CD4-positive, alpha-beta T cell (primary cell): ENCODE results near the gene HDHD2. TPM values are rescaled to one million over a fixed set of nuclear protein-coding genes. Genes with fewer than 3 reads are reported as not detected.

Experiments used
- ATAC-seq: fragments of 200-7000 bp; cut with Tn5 transposase; one replicate; pipeline ENCODE4 v1.10.0; 2022; ENCODE audit warnings: mild to moderate bottlenecking; ENCODE audit not compliant: poor library complexity
- CTCF ChIA-PET: fragments of 350-600 bp; sonication (Branson Sonifier 250); formaldehyde crosslinking; loops from one replicate; lab custom pipeline; 2021; ENCODE audit warnings: antibody characterized with exemption, inconsistent platforms; lab: Charles Lee
- POLR2A ChIA-PET: fragments of 350-600 bp; sonication (Branson Sonifier 250); formaldehyde crosslinking; loops from one replicate; lab custom pipeline; 2021; ENCODE audit warnings: antibody characterized with exemption, inconsistent platforms; lab: Charles Lee
- DNase-seq, 14 experiments: peaks; one replicate each; pipeline ENCODE4 v3.0.0-alpha.2; 2013 to 2020; ENCODE audit warnings: mixed read lengths in 2 of 14
- H3K27ac ChIP-seq, 2 donors: one replicate each; pipeline versions ENCODE4 v1.5.1 to v1.7.0; 2013; ENCODE audit warnings: low read length in 2 of 2, low read depth in 1 of 2, mild to moderate bottlenecking in 1 of 2
- H3K27me3 ChIP-seq, 2 experiments: 1 replicate in 1 of 2; 2 replicates in 1 of 2; pipeline versions ENCODE4 v1.6.1 to v1.7.0; 2013; ENCODE audit warnings: low read length in 2 of 2, control low read depth in 1 of 2, mild to moderate bottlenecking in 1 of 2, moderate library complexity in 1 of 2; ENCODE audit not compliant: insufficient read depth in 2 of 2, control insufficient read depth in 1 of 2
- H3K36me3 ChIP-seq: one replicate; pipeline ENCODE4 v1.6.1; 2013; ENCODE audit warnings: low read length, control low read depth; ENCODE audit not compliant: insufficient read depth
- H3K4me1 ChIP-seq: one replicate; pipeline ENCODE4 v1.6.1; 2013; ENCODE audit warnings: low read length, control low read depth; ENCODE audit not compliant: insufficient read depth
- H3K4me3 ChIP-seq: one replicate; pipeline ENCODE4 v1.5.1; 2013; ENCODE audit warnings: mild to moderate bottlenecking, low read length, moderate library complexity
- H3K9me3 ChIP-seq, 2 experiments: 1 replicate in 1 of 2; 2 replicates in 1 of 2; pipeline versions ENCODE4 v1.6.1 to v1.7.0; 2013; ENCODE audit warnings: low read length in 2 of 2, mild to moderate bottlenecking in 2 of 2, control low read depth in 1 of 2, moderate library complexity in 1 of 2; ENCODE audit not compliant: control insufficient read depth in 1 of 2, insufficient read depth in 1 of 2
- H3K27ac Mint-ChIP-seq: one replicate; pipeline ENCODE4 v1.8.0; 2020; ENCODE audit warnings: mixed read lengths
- H3K27me3 Mint-ChIP-seq: one replicate; pipeline ENCODE4 v1.8.0; 2021; ENCODE audit warnings: mixed read lengths
- H3K36me3 Mint-ChIP-seq: one replicate; pipeline ENCODE4 v1.8.0; 2021; ENCODE audit warnings: low read depth, mixed read lengths
- H3K4me1 Mint-ChIP-seq: one replicate; pipeline ENCODE4 v1.8.0; 2021; ENCODE audit warnings: low read depth, mixed read lengths
- H3K4me3 Mint-ChIP-seq: one replicate; pipeline ENCODE4 v1.8.0; 2020; ENCODE audit warnings: mild to moderate bottlenecking, mixed read lengths
- H3K9me3 Mint-ChIP-seq: one replicate; pipeline ENCODE4 v1.8.0; 2020; ENCODE audit warnings: mixed read lengths
- intact Hi-C, 2 experiments: fragments of 100-400 bp; cut with DNase I in 1 of 2; cut with micrococcal nuclease in 1 of 2; formaldehyde crosslinking; loops; one replicate each; pipeline versions ENCODE4 v1.15.1 to v1.9.0; 2023 to 2025; cut with DNase I, micrococcal nuclease
- total RNA-seq, 174 experiments: library from RNA in 2 of 174; stranded (reverse) in 2 of 174; gene quantifications; one replicate each; pipeline ENCODE4 v1.2.3 and lab custom pipeline; 2021 to 2026
- TF ChIP-seq, protein P1 (sequence below): fragments of 200-600 bp; IDR thresholded peaks from one replicate; pipeline ENCODE4 v1.8.0; 2022; ENCODE audit warnings: antibody characterized with exemption, mild to moderate bottlenecking

The HDHD2 gene
- total RNA-seq, 2 experiments from 2014 or later = 7.3 to 8.9 TPM

DNA sequence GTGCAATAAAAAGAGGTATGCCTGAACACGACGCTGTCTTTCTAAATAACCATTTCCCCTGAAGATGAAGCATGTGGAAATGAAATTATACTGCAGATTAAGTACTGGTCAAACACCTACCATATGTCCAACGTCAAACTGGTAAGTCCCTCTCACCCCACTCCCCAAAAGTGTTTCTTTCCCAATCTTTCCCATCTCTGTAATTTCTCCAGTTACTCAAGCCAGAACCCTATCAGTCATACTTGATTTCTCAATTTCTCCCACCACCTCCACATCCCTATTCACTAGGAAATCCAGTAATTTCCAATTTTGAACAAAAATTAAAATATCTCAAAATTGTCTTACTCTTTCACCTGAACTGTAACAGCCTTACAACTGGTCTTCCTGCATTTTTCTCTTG, 29.2 kb downstream of the HDHD2 start:
- no peaks in the 10 kb centered on the region for H3K27me3 ChIP-seq
- CTCF ChIA-PET = no interaction called here
- Mint-ChIP-seq H3K4me1 (no peaks in the 10 kb centered on the region), H3K36me3 (peaks cover 78% of the 10 kb centered on the region), H3K27ac (no peak overlapping the region), H3K9me3 (no peaks in the 10 kb centered on the region), H3K4me3 (no peak overlapping the region), H3K27me3 (no peaks in the 10 kb centered on the region)
- no peak overlapping the region for H3K4me3 ChIP-seq
- peaks cover 8% of the 10 kb centered on the region for H3K36me3 ChIP-seq
- DNase-seq = no peak
- H3K27ac ChIP-seq = no peak overlapping the region
- intact Hi-C loops = no loop called here
- POLR2A ChIA-PET = no interaction called here
- no peaks in the 10 kb centered on the region for H3K4me1 ChIP-seq
- no peaks in the 10 kb centered on the region for H3K9me3 ChIP-seq
- ATAC-seq = no peak
- TF ChIP-seq, protein P1, sequence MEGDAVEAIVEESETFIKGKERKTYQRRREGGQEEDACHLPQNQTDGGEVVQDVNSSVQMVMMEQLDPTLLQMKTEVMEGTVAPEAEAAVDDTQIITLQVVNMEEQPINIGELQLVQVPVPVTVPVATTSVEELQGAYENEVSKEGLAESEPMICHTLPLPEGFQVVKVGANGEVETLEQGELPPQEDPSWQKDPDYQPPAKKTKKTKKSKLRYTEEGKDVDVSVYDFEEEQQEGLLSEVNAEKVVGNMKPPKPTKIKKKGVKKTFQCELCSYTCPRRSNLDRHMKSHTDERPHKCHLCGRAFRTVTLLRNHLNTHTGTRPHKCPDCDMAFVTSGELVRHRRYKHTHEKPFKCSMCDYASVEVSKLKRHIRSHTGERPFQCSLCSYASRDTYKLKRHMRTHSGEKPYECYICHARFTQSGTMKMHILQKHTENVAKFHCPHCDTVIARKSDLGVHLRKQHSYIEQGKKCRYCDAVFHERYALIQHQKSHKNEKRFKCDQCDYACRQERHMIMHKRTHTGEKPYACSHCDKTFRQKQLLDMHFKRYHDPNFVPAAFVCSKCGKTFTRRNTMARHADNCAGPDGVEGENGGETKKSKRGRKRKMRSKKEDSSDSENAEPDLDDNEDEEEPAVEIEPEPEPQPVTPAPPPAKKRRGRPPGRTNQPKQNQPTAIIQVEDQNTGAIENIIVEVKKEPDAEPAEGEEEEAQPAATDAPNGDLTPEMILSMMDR = no peak

- POLR2A ChIA-PET = no interaction called here
These were observed 29.9 kb downstream of the HDHD2 start for GRCh38 chr18:47120428-47120827.

DNA sequence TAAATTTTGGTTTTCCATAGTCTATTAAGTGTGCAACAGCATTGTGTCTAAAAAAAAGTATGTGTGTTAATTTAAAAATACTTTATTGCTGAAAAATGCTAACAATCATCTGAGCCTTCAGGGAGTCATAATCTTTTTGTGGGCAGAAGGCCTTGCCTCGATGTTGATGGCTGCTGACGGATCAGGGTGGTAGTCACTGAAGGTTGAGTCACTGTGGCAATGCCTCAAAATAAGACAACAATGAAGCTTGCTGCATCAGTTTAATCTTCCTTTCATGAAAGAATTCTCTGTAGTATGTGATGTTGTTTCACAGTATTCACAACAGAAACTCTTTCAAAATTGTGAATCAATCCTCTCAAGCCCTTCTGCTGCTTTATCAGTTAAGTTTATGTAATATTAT, 31.3 kb downstream of the HDHD2 start:
- H3K27me3 ChIP-seq = no peaks in the 10 kb centered on the region
- H3K9me3 ChIP-seq = no peaks in the 10 kb centered on the region
- intact Hi-C loops = no loop called here
- no peak overlapping the region for H3K27ac ChIP-seq
- no peak overlapping the region for H3K27ac Mint-ChIP-seq
- ChIA-PET CTCF (no interaction called here), POLR2A (no interaction called here)
- no peaks in the 10 kb centered on the region for H3K27me3 Mint-ChIP-seq
- no peaks in the 10 kb centered on the region for H3K9me3 Mint-ChIP-seq
- TF ChIP-seq, protein P1 = no peak
- peaks cover 81% of the 10 kb centered on the region for H3K36me3 Mint-ChIP-seq
- peaks cover 20% of the 10 kb centered on the region for H3K36me3 ChIP-seq
- no peak overlapping the region for H3K4me3 ChIP-seq
- DNase-seq = no peak
- H3K4me1 ChIP-seq = no peaks in the 10 kb centered on the region
- no peak for ATAC-seq
- no peaks in the 10 kb centered on the region for H3K4me1 Mint-ChIP-seq
- H3K4me3 Mint-ChIP-seq = no peak overlapping the region

More at GRCh38 chr18:47120428-47120827, 29.9 kb downstream of the HDHD2 start:
- Mint-ChIP-seq H3K4me3 (no peak overlapping the region), H3K27me3 (no peaks in the 10 kb centered on the region), H3K36me3 (peaks cover 77% of the 10 kb centered on the region), H3K9me3 (no peaks in the 10 kb centered on the region), H3K27ac (no peak overlapping the region), H3K4me1 (no peaks in the 10 kb centered on the region)
- H3K36me3 ChIP-seq = peaks cover 8% of the 10 kb centered on the region
- no peaks in the 10 kb centered on the region for H3K4me1 ChIP-seq
- TF ChIP-seq, protein P1 = no peak
- DNase-seq (no peak), ATAC-seq (no peak)
- no peak overlapping the region for H3K27ac ChIP-seq
- H3K9me3 ChIP-seq = no peaks in the 10 kb centered on the region
- no peak overlapping the region for H3K4me3 ChIP-seq
- CTCF ChIA-PET = no interaction called here
- intact Hi-C loops = no loop called here
- no peaks in the 10 kb centered on the region for H3K27me3 ChIP-seq
